ENCODE results near the gene RAB11B. TPM values are rescaled to one million over a fixed set of nuclear protein-coding genes. Genes with fewer than 3 reads are reported as not detected.

Gene RAB11B
- total RNA-seq, 1 experiment from 2014 or later: 29.7 TPM

DNA sequence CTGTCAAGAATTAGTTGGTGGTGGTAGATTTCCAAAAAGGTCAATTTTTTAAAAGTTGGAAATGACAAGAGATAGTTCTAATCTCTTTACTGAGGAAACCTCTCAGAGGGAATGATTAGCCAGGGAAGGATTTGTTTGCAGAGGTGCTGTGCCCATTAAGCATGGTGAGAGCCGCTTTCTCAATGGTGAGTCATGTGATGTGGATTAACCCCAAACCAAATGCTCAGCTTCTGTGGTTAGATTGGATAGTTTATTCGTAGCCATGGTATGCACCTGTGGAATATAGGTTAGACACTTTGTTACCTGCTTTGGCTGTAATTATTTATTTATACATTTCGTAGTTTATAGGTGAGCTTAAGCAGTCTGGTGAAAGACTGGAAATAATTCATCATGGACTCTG is 61.7 kb downstream of the RAB11B start:
- Histone ChIP-seq H3K9me2 (replicated peaks; ENCODE audit: low read length) (no peaks in the 10 kb centered on the region), H3K4me3 (ENCODE audit: low read length) (0 out of 2 replicates have a peak overlapping the region, but pooled peaks have one; percentile 2), H3K4me1 (ENCODE audit: insufficient read depth, low read length) (peaks cover 58% of the 10 kb centered on the region), H3K36me3 (ENCODE audit: low read depth, low read length) (peaks cover 51% of the 10 kb centered on the region), H3K27me3 (ENCODE audit: low read length) (no peaks in the 10 kb centered on the region), H3K9me3 (ENCODE audit: low read length) (no peaks in the 10 kb centered on the region), H3K4me2 (ENCODE audit: low read length) (peak overlapping the region; percentile 34), H4K20me1 (ENCODE audit: low read length) (peaks cover 86% of the 10 kb centered on the region), H3F3A (ENCODE audit: low read length, unreplicated experiment) (peaks cover 6% of the 10 kb centered on the region), H2AFZ (ENCODE audit: low read length) (no peak overlapping the region), H3K79me2 (ENCODE audit: low read length) (peaks cover 99% of the 10 kb centered on the region), H3K27ac (ENCODE audit: low read length) (peak overlapping the region; percentile 30), H3K9ac (ENCODE audit: low read length) (no peak overlapping the region)
- no TSS peak for BruUV-seq (replicated peaks)
- peak; percentile 85 for ATAC-seq
- TF ChIP-seq EZH2phosphoT487 (IDR thresholded peaks at IDR 0.05; ENCODE audit: borderline replicate concordance, low read length): no peak
- TF ChIP-seq, protein P1, sequence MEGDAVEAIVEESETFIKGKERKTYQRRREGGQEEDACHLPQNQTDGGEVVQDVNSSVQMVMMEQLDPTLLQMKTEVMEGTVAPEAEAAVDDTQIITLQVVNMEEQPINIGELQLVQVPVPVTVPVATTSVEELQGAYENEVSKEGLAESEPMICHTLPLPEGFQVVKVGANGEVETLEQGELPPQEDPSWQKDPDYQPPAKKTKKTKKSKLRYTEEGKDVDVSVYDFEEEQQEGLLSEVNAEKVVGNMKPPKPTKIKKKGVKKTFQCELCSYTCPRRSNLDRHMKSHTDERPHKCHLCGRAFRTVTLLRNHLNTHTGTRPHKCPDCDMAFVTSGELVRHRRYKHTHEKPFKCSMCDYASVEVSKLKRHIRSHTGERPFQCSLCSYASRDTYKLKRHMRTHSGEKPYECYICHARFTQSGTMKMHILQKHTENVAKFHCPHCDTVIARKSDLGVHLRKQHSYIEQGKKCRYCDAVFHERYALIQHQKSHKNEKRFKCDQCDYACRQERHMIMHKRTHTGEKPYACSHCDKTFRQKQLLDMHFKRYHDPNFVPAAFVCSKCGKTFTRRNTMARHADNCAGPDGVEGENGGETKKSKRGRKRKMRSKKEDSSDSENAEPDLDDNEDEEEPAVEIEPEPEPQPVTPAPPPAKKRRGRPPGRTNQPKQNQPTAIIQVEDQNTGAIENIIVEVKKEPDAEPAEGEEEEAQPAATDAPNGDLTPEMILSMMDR (conservative IDR thresholded peaks at IDR 0.05; ENCODE audit: low read depth, low read length): no peak
- no peak for TF ChIP-seq EZH2 (IDR thresholded peaks at IDR 0.05; ENCODE audit: low read length, unreplicated experiment)
- POLR2A ChIA-PET (ENCODE audit: unreplicated experiment): interaction anchor here (0.6 kb wide), 2 partner anchors 17 to 62 kb away, joined by 3 read pairs; no protein-coding TSS in a partner anchor
- intact Hi-C loops (cut with micrococcal nuclease): no loop called here
- DNase-seq: peak; percentile 96
- CTCF ChIA-PET: interaction anchor here (0.5 to 1.0 kb wide), 4 partner anchors 28 to 129 kb away, joined by 3 to 9 read pairs (median 4); partner anchors contain the start of gene MARCHF2

DNA sequence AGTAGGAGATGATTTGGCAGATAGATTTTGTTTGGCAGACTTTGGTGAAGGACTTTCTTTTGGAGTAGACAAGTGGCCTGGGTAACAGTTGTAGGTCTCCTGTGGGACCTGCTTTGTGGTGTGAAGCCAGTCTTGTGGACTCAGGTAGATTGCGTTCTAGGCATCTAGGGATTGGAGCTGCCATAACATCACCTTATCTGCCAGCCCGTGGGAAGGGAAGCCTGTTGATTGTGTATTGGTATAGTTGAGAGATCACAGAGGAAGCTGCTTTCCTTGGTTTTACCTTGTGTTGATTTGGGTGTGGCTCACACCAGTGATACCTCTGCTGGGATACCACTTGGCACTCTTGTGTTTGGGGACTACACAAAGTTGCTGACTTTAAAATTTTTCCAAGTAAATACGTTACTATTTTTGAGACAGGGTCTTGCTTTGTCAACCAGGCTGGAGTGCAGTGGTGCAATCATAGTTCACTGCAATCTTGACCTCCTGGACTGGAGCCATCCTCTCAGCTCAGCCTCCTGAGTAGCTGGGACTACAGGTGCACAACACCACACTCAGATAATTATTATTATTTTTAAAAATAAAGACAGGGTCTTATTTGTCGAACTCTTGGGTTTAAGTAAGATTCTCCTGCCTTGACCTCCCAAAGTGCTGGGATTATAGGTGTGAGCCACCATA is 62.4 kb downstream of the RAB11B start:
- Histone ChIP-seq H3K36me3 (ENCODE audit: low read depth, low read length) (peaks cover 51% of the 10 kb centered on the region), H3K4me2 (ENCODE audit: low read length) (peak overlapping the region; percentile 34), H3K79me2 (ENCODE audit: low read length) (peaks cover 99% of the 10 kb centered on the region), H3K4me3 (ENCODE audit: low read length) (peak overlapping the region; percentile 10; the same call in 1 of the 2 replicates), H4K20me1 (ENCODE audit: low read length) (peaks cover 86% of the 10 kb centered on the region), H3K9me3 (ENCODE audit: low read length) (no peaks in the 10 kb centered on the region), H3K27ac (ENCODE audit: low read length) (0 out of 2 replicates have a peak overlapping the region, but pooled peaks have one; percentile 0), H3K9ac (ENCODE audit: low read length) (no peak overlapping the region), H3F3A (ENCODE audit: low read length, unreplicated experiment) (peaks cover 6% of the 10 kb centered on the region), H3K27me3 (ENCODE audit: low read length) (no peaks in the 10 kb centered on the region), H3K9me2 (replicated peaks; ENCODE audit: low read length) (no peaks in the 10 kb centered on the region), H2AFZ (ENCODE audit: low read length) (no peak overlapping the region), H3K4me1 (ENCODE audit: insufficient read depth, low read length) (peaks cover 58% of the 10 kb centered on the region)
- no TSS peak for BruUV-seq (replicated peaks)
- POLR2A ChIA-PET (ENCODE audit: unreplicated experiment): interaction anchor here (0.6 kb wide), 1 partner anchor 18 kb away, joined by 3 read pairs; no protein-coding TSS in a partner anchor
- CTCF ChIA-PET: interaction anchor here (0.6 to 1.0 kb wide), 4 partner anchors 32 to 129 kb away, joined by 3 to 9 read pairs (median 5); partner anchors contain the start of gene MARCHF2
- intact Hi-C loops (cut with micrococcal nuclease): no loop called here
- TF ChIP-seq EZH2 (IDR thresholded peaks at IDR 0.05; ENCODE audit: low read length, unreplicated experiment): no peak
- TF ChIP-seq EZH2phosphoT487 (IDR thresholded peaks at IDR 0.05; ENCODE audit: borderline replicate concordance, low read length): no peak
- TF ChIP-seq, protein P1 (conservative IDR thresholded peaks at IDR 0.05; ENCODE audit: low read depth, low read length): no peak
- ATAC-seq: no peak
- DNase-seq: no peak

DNA sequence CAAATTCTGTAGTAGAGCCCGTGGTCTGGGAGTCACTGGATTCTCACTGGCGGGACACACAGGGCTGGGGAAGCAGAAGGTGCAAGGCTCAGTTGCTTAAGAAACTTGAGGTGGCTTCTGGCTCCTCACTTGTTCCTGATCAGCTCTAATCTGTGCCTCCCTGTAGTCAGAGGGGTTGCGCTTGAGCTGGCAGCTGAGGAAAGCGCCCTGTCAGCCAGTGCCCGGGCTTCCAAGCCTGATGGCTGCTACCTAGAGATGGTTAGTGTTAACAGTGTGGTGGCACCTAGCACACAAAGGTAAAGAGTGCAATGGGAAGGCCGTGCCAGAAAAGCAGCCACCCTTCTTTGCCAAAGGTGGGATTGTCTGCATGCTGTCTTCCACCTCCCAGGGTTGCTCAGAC is 63.5 kb downstream of the RAB11B start:
- Histone ChIP-seq H3K36me3 (ENCODE audit: low read depth, low read length) (peaks cover 58% of the 10 kb centered on the region), H3K4me3 (ENCODE audit: low read length) (no peak overlapping the region), H3K4me2 (ENCODE audit: low read length) (no peak overlapping the region), H4K20me1 (ENCODE audit: low read length) (peaks cover 91% of the 10 kb centered on the region), H3K27ac (ENCODE audit: low read length) (no peak overlapping the region), H3K4me1 (ENCODE audit: insufficient read depth, low read length) (peaks cover 63% of the 10 kb centered on the region), H3F3A (ENCODE audit: low read length, unreplicated experiment) (peaks cover 6% of the 10 kb centered on the region), H3K9ac (ENCODE audit: low read length) (no peak overlapping the region), H3K9me3 (ENCODE audit: low read length) (no peaks in the 10 kb centered on the region), H2AFZ (ENCODE audit: low read length) (no peak overlapping the region), H3K9me2 (replicated peaks; ENCODE audit: low read length) (no peaks in the 10 kb centered on the region), H3K27me3 (ENCODE audit: low read length) (no peaks in the 10 kb centered on the region), H3K79me2 (ENCODE audit: low read length) (peaks cover 99% of the 10 kb centered on the region)
- DNase-seq (no peak), ATAC-seq (no peak)
- intact Hi-C loops (cut with micrococcal nuclease): no loop called here
- no TSS peak for BruUV-seq (replicated peaks)
- CTCF ChIA-PET: no interaction called here
- POLR2A ChIA-PET (ENCODE audit: unreplicated experiment): no interaction called here
- TF ChIP-seq EZH2phosphoT487 (IDR thresholded peaks at IDR 0.05; ENCODE audit: borderline replicate concordance, low read length) (no peak), EZH2 (IDR thresholded peaks at IDR 0.05; ENCODE audit: low read length, unreplicated experiment) (no peak)
- TF ChIP-seq, protein P1 (conservative IDR thresholded peaks at IDR 0.05; ENCODE audit: low read depth, low read length): no peak

Measured in PC-3 (cell line).